K562 (cell line): ENCODE data around the gene CALB2. TPM values are rescaled to one million over a fixed set of nuclear protein-coding genes. Genes with fewer than 3 reads are reported as not detected.

Source experiments
- ATAC-seq: fragments of 200-7000 bp; cut with Tn5 transposase; 3 replicates; pipeline ENCODE4 v1.9.1; 2020; ENCODE audit warnings: moderate library complexity
- BruUV-seq: library from RNA; stranded (reverse); fragments of 400-500 nt; replicated peaks from 2 replicates; lab custom pipeline; 2021; lab: Mats Ljungman, UMichigan
- CTCF ChIA-PET: fragments of 300-600 bp; formaldehyde crosslinking; extraction: SDS; loops from one replicate; lab custom pipeline; 2021; ENCODE audit warnings: low intra/inter-chr PET ratio; lab: Yijun Ruan, JAX
- POLR2A ChIA-PET: fragments of 300-600, 350-650 bp; sonication (Branson Sonifier 250); formaldehyde crosslinking; extraction: SDS; loops from one replicate; lab custom pipeline; 2021; ENCODE audit warnings: antibody characterized with exemption, inconsistent platforms; lab: Yijun Ruan, JAX
- DNase-seq, 4 experiments: peaks; one replicate each; pipeline versions ENCODE4 v3.0.0 to v3.0.0-alpha.2; 2011 to 2018; ENCODE audit warnings: low spot score in 3 of 4, mixed read lengths in 3 of 4; ENCODE audit errors: extremely low read depth in 1 of 4
- FAIRE-seq: peaks from 2 replicates; lab custom pipeline; 2011; peaks lifted over from hg19 to GRCh38; lab: Jason Lieb, UNC
- H2AFZ ChIP-seq: 2 replicates; pipeline ENCODE4 v1.6.0; 2011; ENCODE audit warnings: low read depth, low read length, control low read depth, inconsistent platforms
- H3K27ac ChIP-seq: fragments of 200-600 bp; 3 replicates; pipeline ENCODE4 v1.8.0; 2011; ENCODE audit warnings: low read depth, mild to moderate bottlenecking, control low read depth, inconsistent platforms, low read length, moderate library complexity, mixed read lengths; ENCODE audit errors: extremely low read depth
- H3K27me3 ChIP-seq, 2 experiments: fragments of 300-600 bp in 1 of 2; 2 replicates in 1 of 2; 3 replicates in 1 of 2; pipeline versions ENCODE4 v1.6.0 to v1.8.0; 2011; ENCODE audit warnings: inconsistent platforms in 2 of 2, low read length in 2 of 2, mild to moderate bottlenecking in 1 of 2, mixed read lengths in 1 of 2, moderate library complexity in 1 of 2; ENCODE audit not compliant: control insufficient read depth in 2 of 2, insufficient read depth in 2 of 2
- H3K36me3 ChIP-seq: fragments of 300-600 bp; 3 replicates; pipeline ENCODE4 v1.8.0; 2011; ENCODE audit warnings: mild to moderate bottlenecking, low read length, inconsistent platforms; ENCODE audit not compliant: control insufficient read depth, insufficient read depth
- H3K4me1 ChIP-seq, 2 experiments: fragments of 200-600 bp in 1 of 2; replicated peaks in 1 of 2; 2 replicates in 1 of 2; 3 replicates in 1 of 2; pipeline versions ENCODE4 v1.5.1 to v1.8.0; 2011; ENCODE audit warnings: inconsistent platforms in 2 of 2, low read length in 2 of 2, mild to moderate bottlenecking in 1 of 2, mixed read lengths in 1 of 2, moderate library complexity in 1 of 2; ENCODE audit not compliant: control insufficient read depth in 2 of 2, insufficient read depth in 2 of 2
- H3K4me2 ChIP-seq: 2 replicates; pipeline ENCODE4 v1.6.1; 2011; ENCODE audit warnings: low read length, control low read depth, inconsistent platforms, mixed read lengths; ENCODE audit not compliant: insufficient read depth
- H3K4me3 ChIP-seq: fragments of 200-600 bp; sonication (generic), shearing (Covaris generic); 2 replicates; pipeline ENCODE4 v1.5.1; 2016; ENCODE audit warnings: control low read depth, inconsistent platforms
- H3K79me2 ChIP-seq: fragments of 200-600 bp; 3 replicates; pipeline ENCODE4 v1.8.0; 2011; ENCODE audit warnings: low read length, inconsistent platforms; ENCODE audit not compliant: control insufficient read depth, insufficient read depth
- H3K9ac ChIP-seq, 2 experiments: 2 replicates each; pipeline versions ENCODE4 v1.6.0 to v1.6.1; 2011; ENCODE audit warnings: low read depth in 2 of 2, low read length in 2 of 2, control low read depth in 1 of 2, inconsistent platforms in 1 of 2, mild to moderate bottlenecking in 1 of 2, mixed read lengths in 1 of 2; ENCODE audit not compliant: insufficient read depth in 1 of 2
- H3K9me1 ChIP-seq: one replicate; pipeline ENCODE4 v1.6.0; 2011; ENCODE audit warnings: inconsistent platforms, mild to moderate bottlenecking, low read length, moderate library complexity; ENCODE audit not compliant: control insufficient read depth, insufficient read depth
- H3K9me3 ChIP-seq: replicated peaks from 2 replicates; pipeline ENCODE4 v1.5.1; 2011; ENCODE audit warnings: low read depth, low read length, inconsistent platforms; ENCODE audit not compliant: control insufficient read depth, insufficient read depth
- H4K20me1 ChIP-seq: replicated peaks from 2 replicates; pipeline ENCODE4 v1.6.1; 2011; ENCODE audit warnings: low read length, inconsistent platforms, mixed read lengths; ENCODE audit not compliant: control insufficient read depth, insufficient read depth
- ATF7 ChIP-seq: fragments of 450-650 bp; IDR thresholded peaks from 2 replicates; pipeline ENCODE4 v1.7.1; 2014; ENCODE audit warnings: mild to moderate bottlenecking, moderate library complexity
- CBFA2T3 ChIP-seq: fragments of 450-650 bp; IDR thresholded peaks from 2 replicates; pipeline ENCODE4 v1.6.1; 2017
- CCNT2 ChIP-seq: IDR thresholded peaks from 2 replicates; pipeline ENCODE4 v1.6.1; 2011; ENCODE audit warnings: borderline replicate concordance, low read depth, mild to moderate bottlenecking, moderate library complexity, mixed read lengths, low read length; ENCODE audit not compliant: insufficient read length; ENCODE audit errors: extremely low read depth
- HOXB6 ChIP-seq: fragments of 250-450 bp; sonication (Bioruptor Pico); IDR thresholded peaks from 2 replicates; pipeline ENCODE4 v1.5.1; 2022; ENCODE audit warnings: mild to moderate bottlenecking, borderline replicate concordance
- KLF10 ChIP-seq: fragments of 250-450 bp; sonication (Bioruptor Pico); IDR thresholded peaks from 2 replicates; pipeline ENCODE4 v1.6.1; 2021; ENCODE audit warnings: matching md5 sums
- MYC ChIP-seq, 2 experiments: fragments of 250-450 bp in 1 of 2; sonication (Bioruptor Pico) in 1 of 2; IDR thresholded peaks; 2 replicates each; pipeline versions ENCODE4 v1.5.1 to v1.6.1; 2012 to 2021; ENCODE audit warnings: low read depth in 2 of 2, borderline replicate concordance in 1 of 2, improper control_type of control experiment in 1 of 2, low read length in 1 of 2, mild to moderate bottlenecking in 1 of 2, moderate library complexity in 1 of 2
- NR3C1 ChIP-seq: sonication (generic); formaldehyde crosslinking; IDR thresholded peaks from 2 replicates; pipeline ENCODE4 v1.8.1; 2022; ENCODE audit warnings: missing genetic modification reagents
- PTTG1 ChIP-seq: fragments of 450-650 bp; IDR thresholded peaks from 2 replicates; pipeline ENCODE4 v1.6.1; 2016; ENCODE audit warnings: low read depth, mild to moderate bottlenecking, missing genetic modification characterization, missing compliant biosample characterization
- RCOR1 ChIP-seq, 2 experiments: IDR thresholded peaks; 2 replicates each; pipeline ENCODE4 v1.6.1; 2012; ENCODE audit warnings: low read depth in 2 of 2, low read length in 2 of 2, borderline replicate concordance in 1 of 2, improper control_type of control experiment in 1 of 2
- TGIF2 ChIP-seq: sonication (generic); formaldehyde crosslinking; IDR thresholded peaks from 2 replicates; pipeline ENCODE4 v1.8.1; 2022; ENCODE audit warnings: mild to moderate bottlenecking, missing genetic modification reagents, moderate library complexity
- TRIM28 ChIP-seq: fragments of 450-650 bp; IDR thresholded peaks from 2 replicates; pipeline ENCODE4 v1.6.1; 2017
- XRCC4 ChIP-seq: IDR thresholded peaks from one replicate; pipeline ENCODE4 v1.6.1; 2011; ENCODE audit not compliant: insufficient read depth, insufficient read length; ENCODE audit errors: extremely low read depth
- ZNF121 ChIP-seq: sonication (generic); formaldehyde crosslinking; conservative IDR thresholded peaks from 2 replicates; pipeline ENCODE4 v1.8.0; 2022; ENCODE audit warnings: missing genetic modification reagents
- WGBS: fragments of 100-300 bp; shearing (Covaris generic); methylation state at CpG from one replicate; pipeline ENCODE4 v1.1.6; 2016; ENCODE audit warnings: low coverage, mixed read lengths; ENCODE audit not compliant: insufficient coverage; ENCODE audit errors: missing lambda C conversion rate; 5-methylcytosine and 5-hydroxymethylcytosine counted together
- in situ Hi-C: fragments of 300-500 bp; cut with MboI; formaldehyde crosslinking; loops from 4 replicates; pipeline ENCODE4 v1.15.0; 2018; ENCODE audit warnings: inconsistent platforms, mixed read lengths
- intact Hi-C: fragments of 100-400 bp; cut with micrococcal nuclease; formaldehyde crosslinking; loops from 2 replicates; pipeline ENCODE4 v1.14.2; 2022
- polyA plus RNA-seq, 8 experiments: library from polyadenylated mRNA; depleted of rRNA in 4 of 8; stranded (reverse) in 5 of 8; unstranded in 3 of 8; fragments of >200 nt; fragmentation: Nextera tagmentation in 2 of 8; fragmentation: Illumina TruSeq in 1 of 8; extraction: Ambion mirVana in 2 of 8; extraction: Trizol in 1 of 8; gene quantifications; 2 replicates each; pipeline versions ENCODE4 v1.2.1 to v1.2.3, GENCODE V29; 2011 to 2014; ENCODE audit warnings: inconsistent platforms in 1 of 8, missing spikeins in 1 of 8
- total RNA-seq, 7 experiments: library from RNA; depleted of rRNA in 6 of 7; stranded (reverse); fragments of >200 nt in 6 of 7; fragmentation: Illumina TruSeq in 2 of 7; extraction: Trizol in 2 of 7; gene quantifications; 2 replicates each; pipeline versions ENCODE4 v1.2.1 to v1.2.3, GENCODE V29; 2011 to 2021; ENCODE audit warnings: low replicate concordance in 1 of 7
- TF ChIP-seq, protein P1 (sequence below): fragments of 250-450 bp; sonication (Bioruptor Pico); IDR thresholded peaks from 2 replicates; pipeline ENCODE4 v1.5.0; 2022; ENCODE audit warnings: mild to moderate bottlenecking
- TF ChIP-seq, protein P2 (sequence below): conservative IDR thresholded peaks from 2 replicates; pipeline ENCODE4 v1.6.1; 2011; ENCODE audit warnings: low read depth, mild to moderate bottlenecking, low read length; ENCODE audit not compliant: control insufficient read depth
- TF ChIP-seq, protein P3 (sequence below): fragments of 450-650 bp; formaldehyde crosslinking; conservative IDR thresholded peaks from 2 replicates; pipeline ENCODE4 v1.4.0; 2022; ENCODE audit warnings: mild to moderate bottlenecking, missing genetic modification characterization

CALB2 gene
- total and polyA plus RNA-seq, 9 of the 15 experiments (the other 6 are each of a cell fraction or from before 2014, with no cell fraction given), result not detected

DNA sequence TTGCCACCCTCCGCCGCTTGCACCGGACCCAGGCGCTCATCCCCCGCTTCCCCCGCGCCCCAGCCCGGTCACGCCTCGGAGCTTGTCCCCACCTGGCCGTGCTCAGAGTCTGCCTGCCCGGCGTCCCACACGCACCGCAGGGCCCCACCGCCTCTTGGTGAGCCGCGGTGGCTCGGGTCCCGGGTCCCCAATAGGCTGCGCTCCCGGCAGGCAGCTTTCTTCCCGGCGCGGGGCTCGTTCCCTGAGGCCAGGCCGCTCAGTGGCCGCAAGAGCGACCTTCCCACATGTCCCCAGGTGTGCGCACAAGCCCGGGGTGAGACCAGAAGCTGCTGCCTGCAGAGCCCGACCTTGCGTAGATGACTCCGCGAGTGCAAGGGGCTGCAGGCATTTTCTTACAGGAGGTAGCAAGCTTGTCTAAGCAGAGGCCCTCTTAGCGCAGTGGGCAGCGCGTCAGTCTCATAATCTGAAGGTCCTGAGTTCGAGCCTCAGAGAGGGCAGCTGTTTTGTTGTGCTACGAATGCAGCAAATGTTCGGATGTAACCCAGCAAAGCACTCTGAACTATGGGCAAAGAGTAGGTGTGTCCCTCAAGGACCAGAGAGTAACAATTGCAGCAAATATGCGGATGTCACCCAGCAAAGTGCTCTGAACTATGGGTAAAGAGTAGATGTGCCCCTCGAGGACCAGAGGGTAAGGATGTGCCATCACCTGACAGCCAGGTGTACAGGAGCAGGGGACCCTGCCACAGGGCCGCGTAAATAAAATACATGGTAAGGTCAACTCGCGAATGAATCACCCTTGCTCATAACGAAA lies 67.8 kb downstream of the CALB2 start:
- Histone ChIP-seq H3K4me3 (peak overlapping the region; percentile 11; the same call in 1 of the 2 replicates), H3K36me3 (no peaks in the 10 kb centered on the region), H2AFZ (no peak overlapping the region), H3K9me1 (no peaks in the 10 kb centered on the region), H3K27ac (no peak overlapping the region), H4K20me1 (peaks cover 6% of the 10 kb centered on the region; the same call in 1 of the 2 replicates), H3K9me3 (no peaks in the 10 kb centered on the region), H3K4me2 (peak overlapping the region; percentile 13), H3K4me1 (peaks cover 15 to 19% of the 10 kb centered on the region in 2 experiments; a peak in 4 of 5 replicates), H3K79me2 (no peaks in the 10 kb centered on the region), H3K27me3 (peaks cover 15 to 53% of the 10 kb centered on the region in 2 experiments; a peak in 4 of 5 replicates), H3K9ac (peak overlapping the region in 1 of 2 experiments; percentile 70; a peak in 1 of 4 replicates)
- intact Hi-C loops (no loop called here), in situ Hi-C loops (loop anchor here (10.0 kb wide), 1 partner anchor 159 kb away; no protein-coding TSS in a partner anchor)
- CTCF ChIA-PET, result no interaction called here
- ATAC-seq (peak; percentile 83), FAIRE-seq (peak; percentile 80), DNase-seq (peak; percentile 59 to 70 (median 68))
- POLR2A ChIA-PET, result interaction anchor here (1.0 to 2.1 kb wide), 2 partner anchors 13 kb away, joined by 3 to 5 read pairs; no protein-coding TSS in a partner anchor
- 5% methylated on average over 42 of the region's 48 CpGs for WGBS
- TSS peak; percentile 100 for BruUV-seq
- TF ChIP-seq ZNF121 (CRISPR knock-in tag), result no peak
- no peak for TF ChIP-seq TGIF2 (CRISPR knock-in tag)
- 0 out of 2 replicates have a peak, but pooled peaks have one; percentile 19 for TF ChIP-seq HOXB6 (CRISPR knock-in tag)
- no peak for TF ChIP-seq TRIM28
- TF ChIP-seq, protein P1, sequence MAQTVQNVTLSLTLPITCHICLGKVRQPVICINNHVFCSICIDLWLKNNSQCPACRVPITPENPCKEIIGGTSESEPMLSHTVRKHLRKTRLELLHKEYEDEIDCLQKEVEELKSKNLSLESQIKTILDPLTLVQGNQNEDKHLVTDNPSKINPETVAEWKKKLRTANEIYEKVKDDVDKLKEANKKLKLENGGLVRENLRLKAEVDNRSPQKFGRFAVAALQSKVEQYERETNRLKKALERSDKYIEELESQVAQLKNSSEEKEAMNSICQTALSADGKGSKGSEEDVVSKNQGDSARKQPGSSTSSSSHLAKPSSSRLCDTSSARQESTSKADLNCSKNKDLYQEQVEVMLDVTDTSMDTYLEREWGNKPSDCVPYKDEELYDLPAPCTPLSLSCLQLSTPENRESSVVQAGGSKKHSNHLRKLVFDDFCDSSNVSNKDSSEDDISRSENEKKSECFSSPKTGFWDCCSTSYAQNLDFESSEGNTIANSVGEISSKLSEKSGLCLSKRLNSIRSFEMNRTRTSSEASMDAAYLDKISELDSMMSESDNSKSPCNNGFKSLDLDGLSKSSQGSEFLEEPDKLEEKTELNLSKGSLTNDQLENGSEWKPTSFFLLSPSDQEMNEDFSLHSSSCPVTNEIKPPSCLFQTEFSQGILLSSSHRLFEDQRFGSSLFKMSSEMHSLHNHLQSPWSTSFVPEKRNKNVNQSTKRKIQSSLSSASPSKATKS (CRISPR knock-in tag), result no peak
- no peak for TF ChIP-seq CBFA2T3
- TF ChIP-seq MYC (IDR thresholded peaks at IDR 0.05; ENCODE audit: low read depth, low read length), result 0 out of 2 replicates have a peak, but pooled peaks have one; percentile 15
- no peak for TF ChIP-seq MYC (CRISPR knock-in tag; IDR thresholded peaks at IDR 0.05; ENCODE audit: borderline replicate concordance, low read depth)
- TF ChIP-seq XRCC4, result no peak
- no peak for TF ChIP-seq PTTG1 (tag)
- TF ChIP-seq, protein P2, sequence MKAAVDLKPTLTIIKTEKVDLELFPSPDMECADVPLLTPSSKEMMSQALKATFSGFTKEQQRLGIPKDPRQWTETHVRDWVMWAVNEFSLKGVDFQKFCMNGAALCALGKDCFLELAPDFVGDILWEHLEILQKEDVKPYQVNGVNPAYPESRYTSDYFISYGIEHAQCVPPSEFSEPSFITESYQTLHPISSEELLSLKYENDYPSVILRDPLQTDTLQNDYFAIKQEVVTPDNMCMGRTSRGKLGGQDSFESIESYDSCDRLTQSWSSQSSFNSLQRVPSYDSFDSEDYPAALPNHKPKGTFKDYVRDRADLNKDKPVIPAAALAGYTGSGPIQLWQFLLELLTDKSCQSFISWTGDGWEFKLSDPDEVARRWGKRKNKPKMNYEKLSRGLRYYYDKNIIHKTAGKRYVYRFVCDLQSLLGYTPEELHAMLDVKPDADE, result peak; percentile 52; the same call in 1 of the 2 replicates
- TF ChIP-seq RCOR1 (IDR thresholded peaks at IDR 0.05; ENCODE audit: borderline replicate concordance in 1 of 2, low read depth in 2 of 2, low read length in 2 of 2), result peak in 1 of 2 experiments; percentile 30; a peak in 1 of 4 replicates
- TF ChIP-seq CCNT2, result peak; percentile 22
- TF ChIP-seq NR3C1 (CRISPR knock-in tag), result no peak
- TF ChIP-seq, protein P3, sequence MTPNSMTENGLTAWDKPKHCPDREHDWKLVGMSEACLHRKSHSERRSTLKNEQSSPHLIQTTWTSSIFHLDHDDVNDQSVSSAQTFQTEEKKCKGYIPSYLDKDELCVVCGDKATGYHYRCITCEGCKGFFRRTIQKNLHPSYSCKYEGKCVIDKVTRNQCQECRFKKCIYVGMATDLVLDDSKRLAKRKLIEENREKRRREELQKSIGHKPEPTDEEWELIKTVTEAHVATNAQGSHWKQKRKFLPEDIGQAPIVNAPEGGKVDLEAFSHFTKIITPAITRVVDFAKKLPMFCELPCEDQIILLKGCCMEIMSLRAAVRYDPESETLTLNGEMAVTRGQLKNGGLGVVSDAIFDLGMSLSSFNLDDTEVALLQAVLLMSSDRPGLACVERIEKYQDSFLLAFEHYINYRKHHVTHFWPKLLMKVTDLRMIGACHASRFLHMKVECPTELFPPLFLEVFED (CRISPR knock-in tag), result peak; percentile 45; the same call in 1 of the 2 replicates
- TF ChIP-seq ATF7, result 0 out of 2 replicates have a peak, but pooled peaks have one; percentile 30
- TF ChIP-seq KLF10, result no peak
